Measurements from ENCODE around the gene DIP2B.
"Not testable (repeated sequence)": the region's sequence is repeated elsewhere in the genome, so short reads cannot be mapped to it uniquely, and the experiment has no call there.

DIP2B gene

DNA sequence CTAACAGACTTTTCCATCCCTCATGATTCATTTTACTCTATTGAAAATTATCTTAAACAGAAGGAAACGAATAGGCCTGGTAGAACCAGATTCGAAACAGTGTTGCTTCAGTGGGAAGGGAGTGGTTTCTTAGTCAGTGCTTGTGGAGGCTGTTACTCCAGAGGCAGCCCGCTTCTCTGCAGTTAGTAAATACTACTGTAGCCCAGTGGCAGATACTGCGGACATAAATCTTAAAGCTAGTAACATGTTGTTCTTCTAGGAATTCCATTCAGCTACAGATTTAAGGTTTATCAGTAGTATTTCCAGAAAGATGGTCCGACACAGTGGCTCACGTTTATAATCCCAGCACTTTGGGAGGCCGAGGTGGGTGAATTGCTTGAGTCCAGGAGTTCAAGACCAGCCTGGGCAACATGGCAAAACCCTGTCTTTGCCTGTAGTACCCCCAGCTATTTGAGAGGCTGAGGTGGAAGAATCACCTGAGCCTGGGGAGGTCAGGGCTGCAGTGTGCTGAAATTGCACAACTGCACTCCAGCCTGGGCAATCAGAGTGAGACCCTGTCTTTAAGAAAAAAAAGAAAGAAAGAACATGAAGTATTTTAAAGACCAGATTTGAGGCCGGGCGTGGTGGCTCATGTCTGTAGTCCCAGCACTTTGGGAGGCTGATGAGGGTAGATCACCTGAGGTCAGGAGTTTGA lies 45.9 kb downstream of the DIP2B start:
- TF ChIP-seq, protein P1, sequence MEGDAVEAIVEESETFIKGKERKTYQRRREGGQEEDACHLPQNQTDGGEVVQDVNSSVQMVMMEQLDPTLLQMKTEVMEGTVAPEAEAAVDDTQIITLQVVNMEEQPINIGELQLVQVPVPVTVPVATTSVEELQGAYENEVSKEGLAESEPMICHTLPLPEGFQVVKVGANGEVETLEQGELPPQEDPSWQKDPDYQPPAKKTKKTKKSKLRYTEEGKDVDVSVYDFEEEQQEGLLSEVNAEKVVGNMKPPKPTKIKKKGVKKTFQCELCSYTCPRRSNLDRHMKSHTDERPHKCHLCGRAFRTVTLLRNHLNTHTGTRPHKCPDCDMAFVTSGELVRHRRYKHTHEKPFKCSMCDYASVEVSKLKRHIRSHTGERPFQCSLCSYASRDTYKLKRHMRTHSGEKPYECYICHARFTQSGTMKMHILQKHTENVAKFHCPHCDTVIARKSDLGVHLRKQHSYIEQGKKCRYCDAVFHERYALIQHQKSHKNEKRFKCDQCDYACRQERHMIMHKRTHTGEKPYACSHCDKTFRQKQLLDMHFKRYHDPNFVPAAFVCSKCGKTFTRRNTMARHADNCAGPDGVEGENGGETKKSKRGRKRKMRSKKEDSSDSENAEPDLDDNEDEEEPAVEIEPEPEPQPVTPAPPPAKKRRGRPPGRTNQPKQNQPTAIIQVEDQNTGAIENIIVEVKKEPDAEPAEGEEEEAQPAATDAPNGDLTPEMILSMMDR (IDR thresholded peaks at IDR 0.05; ENCODE audit: extremely low read depth, missing control alignments): no peak
- no peak for DNase-seq (ENCODE audit: low spot score)

DNA sequence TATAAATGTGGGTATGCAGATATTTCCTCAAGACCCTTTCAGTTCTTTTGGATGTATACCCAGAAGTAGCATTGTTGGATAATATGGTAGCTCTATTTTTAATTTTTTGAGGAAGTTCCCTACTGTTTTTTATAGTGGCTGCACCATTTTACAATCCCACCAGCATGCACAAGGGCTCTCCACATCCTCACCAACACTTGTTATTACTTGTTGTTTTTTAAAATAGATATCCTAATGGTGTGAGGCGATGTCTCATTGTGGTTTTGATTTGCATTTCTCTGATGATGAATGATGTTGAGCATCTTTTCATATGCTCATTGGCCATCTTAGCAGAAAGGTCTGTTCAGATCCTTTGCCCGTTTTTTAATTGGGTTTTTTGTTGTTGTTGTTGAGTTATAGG lies 47.1 kb downstream of the DIP2B start:
- TF ChIP-seq, protein P1 (IDR thresholded peaks at IDR 0.05; ENCODE audit: extremely low read depth, missing control alignments): no peak
- no peak for DNase-seq (ENCODE audit: low spot score)

DNA sequence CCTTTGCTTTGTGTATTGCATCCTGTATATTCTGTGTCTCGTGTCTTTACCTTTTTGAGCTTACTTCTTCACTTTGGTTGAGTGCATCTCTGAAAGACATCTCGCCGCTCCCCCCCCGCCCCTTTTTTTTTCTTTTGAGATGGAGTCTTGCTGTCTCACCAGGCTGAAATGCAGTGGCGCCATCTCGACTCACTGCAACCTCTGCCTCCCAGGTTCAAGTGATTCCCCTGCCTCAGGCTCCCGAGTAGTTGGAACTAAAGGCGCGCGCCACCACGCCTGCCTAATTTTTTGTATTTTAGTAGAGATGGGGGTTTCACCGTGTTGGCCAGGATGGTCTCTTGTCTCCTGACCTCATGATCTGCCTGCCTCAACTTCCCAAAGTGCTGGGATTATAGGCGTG lies 49.9 kb downstream of the DIP2B start:
- TF ChIP-seq, protein P1 (IDR thresholded peaks at IDR 0.05; ENCODE audit: extremely low read depth, missing control alignments): no peak
- no peak for DNase-seq (ENCODE audit: low spot score)

DNA sequence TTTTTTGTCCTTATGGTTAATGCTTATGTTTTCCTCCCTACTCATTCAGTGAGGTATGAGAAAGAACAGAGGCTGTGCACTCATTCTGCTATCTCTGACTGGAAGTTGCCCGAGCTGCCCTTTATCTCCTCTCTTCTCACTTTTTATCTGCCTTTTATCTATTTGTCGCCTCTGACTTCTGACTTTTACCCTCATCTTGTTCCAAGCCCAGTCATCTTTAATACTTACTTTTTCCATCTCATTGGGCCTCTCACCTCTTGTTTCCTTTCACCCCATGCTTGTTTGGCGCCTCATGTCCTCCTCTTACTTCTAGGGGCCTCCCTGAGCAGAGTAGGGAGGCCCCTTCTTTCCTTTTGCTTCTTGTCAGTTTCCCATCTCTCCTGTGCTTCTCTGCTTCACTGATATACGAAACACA lies 50.7 kb downstream of the DIP2B start:
- TF ChIP-seq, protein P1 (IDR thresholded peaks at IDR 0.05; ENCODE audit: extremely low read depth, missing control alignments): no peak
- no peak for DNase-seq (ENCODE audit: low spot score)

DNA sequence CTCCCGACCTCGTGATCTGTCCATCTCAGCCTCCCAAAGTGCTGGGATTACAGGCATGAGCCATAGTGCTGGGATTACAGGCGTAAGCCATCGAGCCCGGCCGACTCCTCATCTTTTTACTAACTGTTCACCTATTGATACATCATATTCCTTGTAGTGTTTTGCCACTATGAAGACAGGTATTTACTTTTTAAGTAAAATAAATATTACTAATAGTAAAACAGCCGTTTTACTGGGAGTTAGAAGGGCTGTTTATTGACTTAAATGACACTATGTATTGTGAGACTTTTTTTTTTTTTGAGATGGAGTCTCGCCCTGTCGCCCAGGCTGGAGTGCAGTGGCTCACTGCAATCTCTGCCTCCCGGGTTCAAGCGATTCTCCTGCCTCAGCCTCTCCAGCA lies 51.5 kb downstream of the DIP2B start:
- TF ChIP-seq, protein P1 (IDR thresholded peaks at IDR 0.05; ENCODE audit: extremely low read depth, missing control alignments): no peak

DNA sequence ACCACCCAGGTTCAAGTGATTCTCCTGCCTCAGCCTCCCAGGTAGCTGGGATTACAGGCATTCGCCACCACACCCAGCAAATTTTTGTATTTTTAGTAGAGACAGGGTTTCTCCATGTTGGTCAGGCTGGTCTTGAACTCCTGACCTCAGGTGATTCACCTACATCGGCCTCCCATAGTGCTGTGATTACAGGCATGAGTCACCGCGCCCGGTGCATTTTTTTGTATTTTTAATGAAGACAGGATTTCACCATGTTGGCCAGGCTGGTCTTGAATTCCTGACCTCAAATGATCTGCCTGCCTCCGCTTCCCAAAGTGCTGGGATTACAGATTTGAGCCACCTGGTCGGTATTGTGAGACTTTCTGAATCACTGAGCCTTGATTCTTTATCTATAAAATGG lies 52.0 kb downstream of the DIP2B start:
- not testable (repeated sequence) for DNase-seq (ENCODE audit: low spot score)

More for the DNA sequence above, 51.5 kb downstream of the DIP2B start:
- no peak for DNase-seq (ENCODE audit: low spot score)

DNA sequence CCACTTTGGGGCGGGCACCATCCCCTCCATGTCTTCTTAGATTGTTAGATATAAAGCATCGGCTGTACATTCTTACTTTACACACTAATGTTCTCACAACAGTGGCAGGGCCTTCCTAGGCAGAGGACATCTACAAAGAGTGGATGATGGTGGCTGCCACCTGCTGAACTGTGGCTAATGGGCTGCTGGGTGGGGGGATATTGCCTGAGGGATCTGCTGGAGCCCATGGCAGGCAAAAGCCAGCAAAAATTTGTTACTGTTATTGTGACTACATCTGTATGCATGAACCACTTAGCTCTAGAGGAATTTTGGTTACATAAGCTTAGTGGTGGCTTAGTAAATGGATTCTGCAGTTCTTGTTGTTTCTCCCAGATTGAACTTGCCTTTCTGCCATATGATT lies 52.6 kb downstream of the DIP2B start:
- TF ChIP-seq, protein P1 (IDR thresholded peaks at IDR 0.05; ENCODE audit: extremely low read depth, missing control alignments): no peak
- DNase-seq (ENCODE audit: low spot score): no peak

DNA sequence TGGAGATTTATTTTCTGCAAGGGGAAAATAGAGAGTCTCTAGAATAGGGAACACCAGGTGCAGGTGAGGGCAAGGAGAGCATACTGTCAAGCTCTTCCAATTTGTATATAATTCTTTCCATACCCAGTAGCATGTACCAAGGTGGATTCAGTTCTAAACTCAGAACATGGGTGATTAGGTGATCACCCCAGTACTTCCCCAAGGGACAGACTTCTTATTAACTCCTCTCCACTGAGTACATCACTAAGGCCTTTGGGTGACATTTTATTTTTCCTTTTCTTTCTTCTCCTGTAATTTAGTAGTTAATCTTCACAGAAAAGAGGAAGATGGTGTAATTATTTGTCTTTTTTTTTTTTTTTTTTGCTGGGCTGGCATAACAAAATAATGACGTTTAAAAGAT lies 54.2 kb downstream of the DIP2B start:
- TF ChIP-seq, protein P1 (IDR thresholded peaks at IDR 0.05; ENCODE audit: extremely low read depth, missing control alignments): no peak
- DNase-seq (ENCODE audit: low spot score): no peak
